GM12892 (cell line): ENCODE results near the gene ASTN2.

ENCODE experiments used
- POLR2A ChIP-seq: IDR thresholded peaks from 2 replicates; pipeline ENCODE4 v1.6.1; 2011; ENCODE audit warnings: low read depth, low read length, control low read depth
- POLR2AphosphoS5 ChIP-seq: IDR thresholded peaks from 2 replicates; pipeline ENCODE4 v1.6.1; 2011; ENCODE audit warnings: low read depth, low read length, control low read depth
- TAF1 ChIP-seq: IDR thresholded peaks from 2 replicates; pipeline ENCODE4 v1.6.1; 2011; ENCODE audit warnings: low read depth, mild to moderate bottlenecking, control low read depth, low read length, borderline replicate concordance

DNA sequence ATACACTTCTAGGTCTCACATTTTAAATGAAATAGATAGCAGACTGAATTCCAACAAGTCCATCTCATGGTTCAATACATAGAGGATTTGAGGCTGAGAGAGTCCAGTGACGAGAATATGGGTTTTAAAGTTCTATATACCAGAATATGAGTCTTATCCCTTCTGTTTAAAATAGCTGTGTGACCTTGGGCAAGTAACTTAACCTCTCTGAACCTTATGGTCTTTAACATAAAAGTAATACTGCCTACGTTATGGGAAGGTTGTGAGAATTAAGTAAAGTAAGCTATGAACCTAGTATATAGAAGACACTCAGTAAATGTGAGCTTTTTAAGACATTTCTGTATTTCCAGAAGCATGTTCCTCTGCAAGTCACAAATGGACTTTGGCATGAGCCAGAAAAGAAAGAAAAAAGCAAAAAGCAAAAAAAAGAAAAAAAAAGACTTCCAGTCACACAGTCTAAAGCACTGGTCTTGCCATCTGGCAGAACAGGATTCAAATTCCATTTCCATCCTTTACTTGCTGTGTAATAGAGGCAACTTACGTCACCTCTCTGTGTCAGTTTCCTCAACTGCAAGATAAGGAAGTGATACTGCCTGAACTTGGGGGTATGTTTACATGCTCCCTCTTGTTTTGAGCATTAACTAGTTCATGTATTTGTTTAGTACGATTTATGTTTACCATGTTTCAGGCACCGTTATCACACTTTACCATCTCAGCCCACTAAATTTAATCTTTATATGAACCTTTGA, 479.5 kb downstream of the ASTN2 start:
- TF ChIP-seq POLR2A: no peak
- TF ChIP-seq TAF1: no peak
- no peak for TF ChIP-seq POLR2AphosphoS5
